Hematopoietic multipotent progenitor cell treated with erythropoietin and hydrocortisone succinate and interleukin-3 and kit ligand, for 15 days (in vitro differentiated cells): ENCODE measurements around the gene MTRFR.

ENCODE experiments used
- DNase-seq: peaks from one replicate; pipeline ENCODE4 v3.0.0-alpha.2; 2015; ENCODE audit warnings: low spot score

The MTRFR gene

GRCh38 chr12:123270214-123271000 is 37.2 kb downstream of the MTRFR start:
- DNase-seq: no peak

DNA sequence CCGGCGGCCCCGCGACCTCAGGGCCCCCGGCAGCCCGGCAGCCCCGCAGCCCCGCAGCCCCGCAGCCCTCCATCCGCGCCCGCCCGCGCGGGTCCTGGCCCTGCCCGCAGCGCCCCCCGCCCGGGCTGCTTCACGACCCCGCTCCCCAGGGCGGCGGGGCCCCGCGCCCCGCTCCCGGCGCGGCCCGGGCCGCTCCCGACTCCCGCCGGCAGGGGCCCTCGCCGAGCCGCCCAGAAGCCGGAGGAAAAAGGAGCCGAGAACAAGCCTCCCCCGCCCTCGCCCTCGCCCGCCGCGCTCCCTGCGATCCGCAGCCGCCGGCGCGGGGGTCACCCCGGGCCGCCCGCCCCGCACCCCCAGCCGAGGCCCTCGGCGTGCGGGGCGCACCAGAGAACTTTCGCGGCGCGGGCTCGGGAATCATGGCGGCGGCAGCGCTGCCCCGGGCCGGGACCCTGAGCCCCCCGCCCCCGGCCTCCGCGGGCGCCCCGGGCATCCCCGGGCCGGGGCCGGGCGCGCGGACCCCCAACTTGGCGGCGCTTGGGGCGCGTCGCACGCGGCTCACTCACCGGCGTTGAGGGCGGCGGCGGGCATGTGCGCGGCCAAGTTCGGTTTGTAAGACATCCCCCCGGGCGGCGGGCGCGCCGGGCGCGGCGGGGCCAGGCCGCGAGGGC is 37.9 kb downstream of the MTRFR start:
- peak; percentile 73 for DNase-seq

- DNase-seq: no peak
These were observed 39.9 kb downstream of the MTRFR start for GRCh38 chr12:123273166-123273565.

DNA sequence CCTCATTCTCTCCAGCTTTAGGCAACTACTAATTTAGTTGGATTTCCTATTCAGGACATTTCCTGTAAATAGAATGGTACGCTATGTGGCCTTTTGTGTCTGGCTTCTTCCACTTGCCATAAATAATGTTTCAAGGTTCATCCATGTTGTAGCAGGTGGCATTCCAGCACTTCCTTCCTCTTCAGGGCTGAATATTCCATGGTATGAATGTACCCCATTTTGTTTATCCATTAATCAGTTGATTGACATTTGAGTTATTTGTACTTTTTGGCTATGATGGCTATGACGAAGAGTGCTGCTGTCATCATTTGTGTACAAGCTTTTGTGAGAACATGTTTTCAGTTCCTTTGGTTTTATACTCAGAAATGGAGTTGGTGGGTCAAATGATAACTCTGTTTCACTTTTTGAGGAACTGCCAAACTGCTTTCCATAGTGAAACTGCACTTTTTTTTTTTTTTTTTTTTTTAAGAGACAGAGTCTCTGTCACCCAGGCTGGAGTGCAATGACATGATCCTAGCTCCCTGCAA is 44.9 kb downstream of the MTRFR start:
- DNase-seq: no peak

- no peak for DNase-seq
These were observed 47.7 kb downstream of the MTRFR start for GRCh38 chr12:123280971-123281370.

GRCh38 chr12:123282111-123282510 is 48.9 kb downstream of the MTRFR start:
- no peak for DNase-seq

DNA sequence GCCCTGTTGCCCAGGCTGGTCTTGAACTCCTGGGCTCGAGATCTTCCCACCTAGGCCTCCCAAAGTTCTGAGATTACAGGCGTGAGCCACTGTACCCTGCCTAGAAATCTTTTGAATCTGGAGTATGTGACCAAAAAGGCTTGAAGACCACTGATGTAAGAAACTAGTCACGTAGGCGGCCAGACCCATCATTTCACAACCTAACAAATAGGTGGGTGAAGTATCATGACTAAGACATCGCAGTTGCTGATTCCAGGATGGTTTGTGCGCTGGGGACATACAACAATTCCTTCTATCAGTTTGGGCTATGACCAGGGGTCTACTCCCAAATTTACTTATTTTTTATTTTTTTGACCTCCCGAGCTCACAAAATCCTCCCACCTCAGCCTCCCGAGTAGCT is 50.2 kb downstream of the MTRFR start:
- DNase-seq: no peak

DNA sequence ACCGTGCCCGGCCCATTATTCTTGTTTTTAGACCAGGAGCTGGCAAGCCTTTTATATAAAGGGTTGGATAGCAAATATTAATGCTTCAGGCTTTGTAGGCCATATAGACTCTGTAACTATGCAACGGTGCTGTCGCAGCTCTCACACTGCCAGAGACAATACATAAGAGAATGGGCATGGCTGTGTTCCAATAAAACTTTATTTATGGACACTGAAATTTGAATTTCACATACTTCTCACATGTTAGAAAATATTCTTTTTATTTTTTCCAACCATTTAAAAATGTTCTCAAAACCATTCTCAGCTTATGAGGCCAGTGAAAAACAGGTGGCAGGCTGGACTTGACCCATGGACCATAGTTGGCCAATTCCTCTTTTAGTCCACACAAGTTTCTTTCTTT is 51.4 kb downstream of the MTRFR start:
- DNase-seq: no peak

DNA sequence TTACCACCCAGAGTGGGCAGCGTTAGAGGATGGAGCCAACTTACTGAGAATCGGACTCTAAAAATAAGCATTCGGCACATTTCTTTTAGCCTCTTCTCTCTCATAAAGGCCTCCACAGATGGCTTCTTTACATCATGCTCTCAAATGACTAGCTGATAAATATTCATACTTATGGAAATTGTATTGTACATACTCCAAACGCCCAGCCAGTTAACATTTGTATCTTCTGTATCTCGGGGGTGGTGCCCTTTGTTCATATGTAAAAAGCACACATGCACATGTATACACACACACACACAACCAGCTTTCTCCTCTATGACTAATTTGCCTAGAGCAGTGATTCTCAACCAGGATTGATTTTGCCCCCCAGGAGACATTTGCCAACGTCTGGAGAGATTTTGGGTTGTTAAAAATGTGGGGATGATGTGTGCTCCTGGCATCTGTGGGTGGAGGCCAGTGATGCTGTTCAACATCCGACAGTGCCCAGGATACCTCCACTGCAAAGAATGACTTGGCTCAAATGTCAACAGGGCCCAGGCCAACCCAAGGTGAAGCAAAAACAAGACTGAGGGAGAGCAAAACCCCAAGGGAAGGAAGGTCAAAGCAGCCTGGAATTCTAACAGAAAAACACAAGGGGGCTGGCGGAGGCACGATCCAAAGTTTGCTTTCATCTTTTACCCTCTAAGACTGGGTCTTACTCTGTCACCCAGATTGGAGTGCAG is 53.6 kb downstream of the MTRFR start:
- no peak for DNase-seq

GRCh38 chr12:123288751-123289346 is 55.6 kb downstream of the MTRFR start:
- DNase-seq: no peak

DNA sequence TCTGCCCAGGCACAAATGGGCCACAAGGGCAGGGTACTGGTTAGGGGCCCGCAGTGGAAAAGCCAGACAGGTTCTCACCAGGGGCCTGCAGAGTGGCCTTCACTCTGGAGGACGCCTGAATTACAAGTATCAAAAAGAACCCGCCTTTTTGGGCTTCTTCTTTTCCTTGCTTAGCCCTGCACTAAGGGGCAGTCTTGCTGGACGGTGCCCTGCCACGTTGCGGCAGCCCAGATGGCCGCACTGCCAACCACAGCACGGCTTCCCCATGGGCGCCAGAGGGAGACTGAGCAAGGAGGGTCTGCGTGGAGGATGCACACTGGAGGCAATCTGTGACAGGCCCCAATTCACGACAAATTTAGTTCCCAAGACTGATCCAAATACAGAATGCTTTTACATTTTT is 56.7 kb downstream of the MTRFR start:
- no peak for DNase-seq

DNA sequence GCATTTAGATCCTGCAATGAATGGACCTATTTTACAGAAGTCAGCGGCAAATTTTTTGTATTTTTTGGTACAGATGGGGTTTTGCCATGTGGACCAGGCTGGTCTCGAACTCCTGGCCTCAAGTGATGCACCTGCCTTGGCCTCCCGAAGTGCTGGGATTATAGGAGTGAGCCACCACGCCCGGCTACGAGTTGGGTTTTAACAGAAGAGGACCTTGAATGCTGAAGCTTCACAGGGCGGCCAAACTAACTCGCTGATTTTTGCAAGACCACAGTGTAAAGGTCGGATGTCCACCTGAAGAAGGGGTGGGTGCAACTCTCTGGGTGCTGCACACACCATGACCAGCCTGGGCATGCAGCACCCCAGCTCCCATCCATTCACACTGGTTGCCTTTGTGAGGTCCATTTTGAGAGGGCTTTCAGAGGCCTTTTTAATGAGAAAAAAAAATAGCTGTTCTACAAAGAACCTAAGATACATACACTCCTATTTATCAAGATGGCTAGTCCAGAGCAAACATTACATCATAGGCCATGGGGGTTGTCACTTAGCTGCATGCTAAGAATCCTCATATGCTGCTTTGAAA is 60.0 kb downstream of the MTRFR start:
- DNase-seq: no peak

GRCh38 chr12:123305136-123305535 is 71.9 kb downstream of the MTRFR start:
- no peak for DNase-seq

GRCh38 chr12:123306200-123306599 is 73.0 kb downstream of the MTRFR start:
- no peak for DNase-seq
